Pancreas (tissue), 10 donors: ENCODE data around the gene TMEM59. TPM values are rescaled to one million over a fixed set of nuclear protein-coding genes. Genes with fewer than 3 reads are reported as not detected.

Source experiments
- ATAC-seq, 4 donors: fragments of 200-7000 bp; cut with Tn5 transposase; one replicate each; pipeline versions ENCODE4 v1.8.0 to v1.9.1; 2020; ENCODE audit warnings: mild to moderate bottlenecking in 4 of 4, moderate library complexity in 4 of 4
- DNase-seq, 6 donors: peaks; one replicate each; pipeline ENCODE4 v3.0.0-alpha.2; 2020
- FAIRE-seq: peaks from 2 replicates; lab custom pipeline; 2012; peaks lifted over from hg19 to GRCh38; lab: Jason Lieb, UNC
- H3K27ac ChIP-seq, 4 donors: fragments of 200-600 bp; sonication (generic); 1 replicate in 3 of 4; 2 replicates in 1 of 4; pipeline versions ENCODE4 v1.5.0 to v1.8.0; 2020
- H3K27me3 ChIP-seq, 4 donors: fragments of 200-600 bp; one replicate each; pipeline ENCODE4 v1.8.0; 2021
- H3K36me3 ChIP-seq, 3 donors: fragments of 200-600 bp; sonication (generic) in 1 of 3; one replicate each; pipeline versions ENCODE4 v1.5.0 to v1.8.0; 2020 to 2021
- H3K4me1 ChIP-seq, 3 donors: fragments of 200-600 bp; one replicate each; pipeline ENCODE4 v1.8.0; 2021
- H3K4me3 ChIP-seq, 4 donors: fragments of 200-600 bp; sonication (generic) in 2 of 4; one replicate each; pipeline versions ENCODE4 v1.5.0 to v1.8.0; 2020 to 2021
- H3K9me3 ChIP-seq, 4 donors: fragments of 200-600 bp; one replicate each; pipeline ENCODE4 v1.8.0; 2021
- CTCF ChIP-seq, 4 donors: fragments of 200-600 bp; sonication (generic) in 3 of 4; IDR thresholded peaks; one replicate each; pipeline versions ENCODE4 v1.5.0 to v1.8.0; 2021; ENCODE audit warnings: antibody characterized with exemption in 4 of 4
- WGBS, 2 donors: extraction: QIAGEN DNeasy Blood & Tissue Kit; methylation state at CpG; one replicate each; pipeline ENCODE4 v1.1.7; 2013; 5-methylcytosine and 5-hydroxymethylcytosine counted together
- intact Hi-C, 3 donors: fragments of 100-400 bp; cut with DNase I; formaldehyde crosslinking; loops; one replicate each; pipeline versions ENCODE4 v1.11.1 to v1.14.2; 2022
- polyA plus RNA-seq, 2 donors: library from polyadenylated mRNA; stranded (reverse); fragments of 200-250 nt; gene quantifications; one replicate each; pipeline ENCODE4 v1.2.3, GENCODE V29; 2013
- total RNA-seq, 6 donors: library from RNA; stranded (reverse); fragmentation: NEBNext Ultra II Directional in 4 of 6; extraction: Animal tissue kit (Norgen Biotek cat#: 25700) in 4 of 6; gene quantifications; one replicate each; pipeline versions ENCODE4 v1.2.1 to v1.2.4, GENCODE V29; 2021 to 2023
- donor health status: healthy with polysubstance abuse.
- donor health status: DM: no; HTN: no; CAD: no; lungs with moderate emphysema.
- donor health status: DM: no; HTN: no; CAD: no.
- donor health status: control.
- donor health status: control.
- donor health status: Bipolar disorder and iron deficiency.
- donor health status: DM: yes; HTN: yes; CAD: no.
- donor health status: DM: no; HTN: no; CAD: no.
- donor health status: DM: no; HTN: no; CAD: no.
- donor health status: DM: yes; HTN: yes; CAD: no.

Gene TMEM59
- total and polyA plus RNA-seq, 8 donors = 59.9 to 316 (median 232) TPM

DNA sequence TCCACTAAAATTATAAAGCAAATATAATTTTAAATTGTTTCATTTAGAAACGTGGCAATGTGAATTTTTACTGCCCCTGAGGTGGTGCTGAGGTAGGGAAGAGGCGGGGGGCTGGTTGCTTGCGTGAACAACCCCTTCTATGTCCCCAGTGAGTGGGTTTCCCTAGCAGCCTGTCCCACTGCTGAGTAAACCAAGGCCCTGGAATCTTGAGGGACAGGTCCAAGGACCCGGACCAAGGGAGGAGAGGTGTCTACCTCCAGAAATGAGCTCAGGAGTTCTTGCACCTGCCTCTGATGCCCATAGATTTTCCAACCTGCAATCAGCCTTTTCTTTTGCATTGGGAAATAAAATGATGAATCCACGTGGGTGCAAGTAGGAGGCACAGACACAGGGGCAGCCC, 34.4 kb downstream of the TMEM59 start:
- no peaks in the 10 kb centered on the region for H3K4me1 ChIP-seq
- no peak overlapping the region for H3K27ac ChIP-seq
- no peak overlapping the region for H3K4me3 ChIP-seq
- no peaks in the 10 kb centered on the region for H3K9me3 ChIP-seq
- no peaks in the 10 kb centered on the region for H3K36me3 ChIP-seq
- intact Hi-C loops = no loop called here
- FAIRE-seq (no peak), ATAC-seq (no peak), DNase-seq (no peak)
- H3K27me3 ChIP-seq = no peaks in the 10 kb centered on the region
- TF ChIP-seq CTCF (IDR thresholded peaks at IDR 0.05) = no peak
- 62 to 69% methylated on average over 5 of the region's 5 CpGs for WGBS, 2 donors

- Histone ChIP-seq H3K27me3 (no peaks in the 10 kb centered on the region), H3K4me3 (no peak within 1 kb of the TSS), H3K27ac (no peak within 1 kb of the TSS), H3K36me3 (no peaks in the 10 kb centered on the region), H3K9me3 (no peaks in the 10 kb centered on the region), H3K4me1 (no peaks in the 10 kb centered on the region)
- DNase-seq (no peak), ATAC-seq (peak in 3 of 4 donors; percentile 69 to 85 (median 76)), FAIRE-seq (no peak)
- WGBS, 2 donors = 22 to 25% methylated on average over 6 of the region's 6 CpGs
- no peak for TF ChIP-seq CTCF (IDR thresholded peaks at IDR 0.05)
- intact Hi-C loops = no loop called here
Measured at GRCh38 chr1:54017979-54018378, 35.0 kb downstream of the TMEM59 start, which contains the start of gene LDLRAD1. Gene LDLRAD1 (minus strand): TSS chr1:54018186. CDS start chr1:54018112, 74 bp downstream.

- Histone ChIP-seq H3K27ac (no peak overlapping the region), H3K4me3 (no peak overlapping the region), H3K27me3 (no peaks in the 10 kb centered on the region), H3K4me1 (no peaks in the 10 kb centered on the region), H3K9me3 (no peaks in the 10 kb centered on the region), H3K36me3 (no peaks in the 10 kb centered on the region)
- intact Hi-C loops = no loop called here
- ATAC-seq = peak; percentile 40 to 73 (median 72)
- 47 to 54% methylated on average over 8 of the region's 8 CpGs for WGBS, 2 donors
- DNase-seq = no peak
- no peak for FAIRE-seq
- TF ChIP-seq CTCF (IDR thresholded peaks at IDR 0.05) = no peak
Measured at GRCh38 chr1:54016343-54017282, 36.4 kb downstream of the TMEM59 start.

- H3K36me3 ChIP-seq = no peaks in the 10 kb centered on the region
- H3K4me1 ChIP-seq = no peaks in the 10 kb centered on the region
- no peak for DNase-seq
- FAIRE-seq = no peak
- 44 to 53% methylated on average over 16 to 17 of the region's 17 CpGs for WGBS, 2 donors
- no peaks in the 10 kb centered on the region for H3K9me3 ChIP-seq
- H3K27ac ChIP-seq = no peak overlapping the region
- TF ChIP-seq CTCF (IDR thresholded peaks at IDR 0.05) = no peak
- no peak overlapping the region for H3K4me3 ChIP-seq
- no peak for ATAC-seq
- H3K27me3 ChIP-seq = no peaks in the 10 kb centered on the region
- intact Hi-C loops = no loop called here
Measured at GRCh38 chr1:54014009-54014629, 38.9 kb downstream of the TMEM59 start.
